ENCODE results near the gene NOD2. TPM values are rescaled to one million over a fixed set of nuclear protein-coding genes. Genes with fewer than 3 reads are reported as not detected.

Gene NOD2
- polyA plus RNA-seq, 3 donors: 0.37 to 0.57 (median 0.47) TPM

GRCh38 chr16:50684823-50685461 is 8.5 kb upstream of the NOD2 start:
- DNase-seq (ENCODE audit: extremely low read depth in 1 of 11, low read depth in 9 of 11, low spot score in 4 of 11): no peak

GRCh38 chr16:50685462-50686063 is 7.8 kb upstream of the NOD2 start:
- DNase-seq (ENCODE audit: extremely low read depth in 1 of 11, low read depth in 9 of 11, low spot score in 4 of 11): no peak

- no peak for DNase-seq (ENCODE audit: extremely low read depth in 1 of 11, low read depth in 9 of 11, low spot score in 4 of 11)
Measured at GRCh38 chr16:50688083-50688482, 5.3 kb upstream of the NOD2 start.

DNA sequence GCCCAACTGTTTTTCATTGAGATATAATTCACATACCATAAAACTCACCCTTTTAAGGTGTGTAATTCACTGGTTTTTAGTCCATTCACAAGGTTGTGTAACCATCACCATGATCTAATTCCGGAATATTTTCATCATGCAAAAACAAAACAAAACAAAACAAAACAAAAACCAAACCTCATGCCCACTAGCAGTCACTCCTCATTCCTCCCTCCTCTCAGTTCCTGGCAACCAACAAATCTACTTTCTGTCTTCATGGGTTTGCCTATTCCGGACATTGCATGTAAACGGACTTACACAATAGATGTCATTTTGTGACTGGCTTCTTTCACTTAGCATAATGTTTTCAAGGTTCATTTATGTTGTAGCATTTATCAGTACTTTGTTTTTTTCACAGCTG is 4.5 kb upstream of the NOD2 start:
- DNase-seq (ENCODE audit: extremely low read depth in 1 of 11, low read depth in 9 of 11, low spot score in 4 of 11): no peak

DNA sequence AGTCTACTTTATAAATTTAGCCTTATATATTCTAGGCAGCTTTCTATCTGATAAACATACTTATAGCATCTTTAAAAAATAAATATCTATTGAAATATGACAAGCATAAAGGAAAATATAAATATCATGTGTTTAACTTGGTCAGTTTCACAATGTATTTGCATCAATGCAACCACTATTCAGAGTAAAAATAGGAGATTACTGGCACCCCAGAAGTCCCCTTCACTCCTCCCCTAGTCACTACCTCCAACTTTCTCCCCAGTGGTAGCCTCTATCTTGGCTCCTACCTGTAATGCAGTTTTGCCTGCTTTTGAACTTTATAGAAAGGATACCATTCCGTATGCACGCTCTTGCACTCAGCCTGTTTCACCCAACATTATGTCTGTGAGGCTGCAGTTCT is 3.2 kb upstream of the NOD2 start:
- DNase-seq (ENCODE audit: extremely low read depth in 1 of 11, low read depth in 9 of 11, low spot score in 4 of 11): no peak

- no peak for DNase-seq (ENCODE audit: extremely low read depth in 1 of 11, low read depth in 9 of 11, low spot score in 4 of 11)
Measured at GRCh38 chr16:50692644-50692998, 785 bp upstream of the NOD2 start.

- DNase-seq (ENCODE audit: extremely low read depth in 1 of 11, low read depth in 9 of 11, low spot score in 4 of 11): no peak
Measured at GRCh38 chr16:50694206-50694605, 800 bp downstream of the NOD2 start.

DNA sequence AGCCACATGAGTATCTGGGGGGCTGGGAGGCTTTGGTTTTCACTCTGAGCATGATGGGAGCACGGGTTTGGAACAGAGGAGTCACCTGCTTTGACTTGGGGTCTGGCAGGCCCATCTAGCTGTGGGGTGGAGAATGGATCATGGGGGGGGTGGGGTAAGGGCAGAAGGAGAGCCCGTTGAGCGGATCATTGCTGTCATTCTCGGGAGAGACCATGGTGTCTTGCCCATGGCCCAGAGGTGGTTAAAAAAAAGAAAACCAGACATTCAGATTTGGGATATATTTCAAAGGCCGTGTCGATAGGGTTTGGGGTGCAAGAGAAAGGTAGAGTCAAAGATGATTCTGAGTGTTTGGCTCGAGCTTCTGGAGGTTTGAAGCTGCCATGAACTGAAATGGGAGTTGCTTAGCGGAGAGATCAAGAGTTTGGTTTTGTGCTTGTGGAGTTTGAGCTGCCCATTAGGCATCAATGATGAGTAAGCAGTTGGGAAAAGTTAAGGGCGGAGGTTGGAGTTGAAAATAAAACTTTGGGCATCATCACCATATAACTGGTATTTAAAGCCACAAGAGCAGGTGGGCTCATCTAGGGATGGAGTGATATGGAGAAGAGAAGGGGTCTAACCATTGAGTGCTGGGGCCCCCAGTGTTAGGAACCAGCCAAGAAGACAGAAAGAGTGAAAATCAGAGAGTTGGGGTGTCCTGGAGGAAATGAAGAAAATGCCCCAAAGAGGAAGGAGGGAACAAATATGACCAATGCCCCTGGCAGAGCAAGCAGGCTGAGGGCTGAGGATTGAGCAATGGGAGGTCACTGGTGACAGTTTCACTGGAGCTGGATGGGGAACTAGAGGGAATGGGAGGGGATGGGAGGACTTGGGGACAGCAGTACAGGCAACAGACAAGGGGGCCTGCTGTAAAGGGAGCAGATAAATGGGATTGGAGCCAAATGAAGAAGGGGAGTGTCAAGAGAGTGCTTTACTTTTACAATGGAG is 1.9 kb downstream of the NOD2 start:
- no peak for DNase-seq (ENCODE audit: extremely low read depth in 1 of 11, low read depth in 9 of 11, low spot score in 4 of 11)

DNA sequence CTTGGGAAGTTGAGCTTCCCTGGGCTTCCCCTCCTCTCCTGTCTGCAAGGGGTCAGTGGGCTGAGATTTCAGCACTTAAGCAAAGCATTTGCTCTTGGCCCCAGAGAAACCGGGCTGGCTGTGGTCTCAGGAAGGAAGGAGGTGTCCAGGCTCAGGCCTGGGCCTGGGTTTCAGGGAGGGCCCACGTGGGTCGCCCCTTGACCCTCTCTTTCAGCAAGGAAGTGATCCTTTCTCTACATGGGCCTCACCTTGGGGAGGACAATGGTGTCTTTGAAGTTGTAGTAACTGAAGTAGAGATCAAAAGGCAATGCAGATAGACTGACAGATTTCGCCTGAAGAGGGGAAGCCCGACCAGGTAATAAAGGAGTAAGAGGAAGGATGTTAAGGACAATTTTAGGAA is 2.7 kb downstream of the NOD2 start:
- DNase-seq (ENCODE audit: extremely low read depth in 1 of 11, low read depth in 9 of 11, low spot score in 4 of 11): no peak

DNA sequence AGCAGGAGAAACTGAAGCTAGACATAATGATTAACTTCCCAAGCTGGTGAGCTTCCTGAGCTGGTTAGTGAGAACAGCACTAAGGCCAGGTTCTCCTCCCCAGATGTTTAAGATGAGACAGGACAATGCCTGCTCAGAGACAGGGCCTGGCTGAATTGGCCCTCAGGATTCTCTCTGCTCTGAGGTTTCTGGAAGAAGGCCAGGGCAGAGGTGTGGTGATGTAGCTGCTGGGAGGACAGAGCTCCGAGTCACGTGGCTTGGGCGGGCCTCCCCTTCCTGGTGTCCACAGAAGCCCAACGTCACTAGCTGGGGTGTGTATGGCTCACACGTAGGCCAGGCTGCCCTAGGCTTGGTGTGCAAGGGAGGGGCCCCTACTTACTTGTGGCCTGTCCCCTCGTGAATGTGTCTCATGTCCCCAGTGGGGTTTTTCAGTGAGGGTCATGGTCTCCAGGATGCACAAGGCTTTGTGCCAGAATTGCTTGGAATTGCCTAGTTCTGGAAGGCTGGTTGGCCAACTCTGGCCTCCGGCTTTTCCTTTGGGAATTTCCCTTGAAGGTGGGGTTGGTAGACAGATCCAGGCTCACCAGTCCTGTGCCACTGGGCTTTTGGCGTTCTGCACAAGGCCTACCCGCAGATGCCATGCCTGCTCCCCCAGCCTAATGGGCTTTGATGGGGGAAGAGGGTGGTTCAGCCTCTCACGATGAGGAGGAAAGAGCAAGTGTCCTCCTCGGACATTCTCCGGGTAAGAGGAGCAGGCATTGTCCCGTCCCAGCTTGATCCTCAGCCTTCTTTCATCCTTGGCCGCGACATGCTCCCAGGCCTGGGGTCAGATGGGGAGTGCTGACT is 3.4 kb downstream of the NOD2 start:
- DNase-seq (ENCODE audit: extremely low read depth in 1 of 11, low read depth in 9 of 11, low spot score in 4 of 11): no peak

GRCh38 chr16:50697421-50697715 is 4.0 kb downstream of the NOD2 start:
- no peak for DNase-seq (ENCODE audit: extremely low read depth in 1 of 11, low read depth in 9 of 11, low spot score in 4 of 11)

- DNase-seq (ENCODE audit: extremely low read depth in 1 of 11, low read depth in 9 of 11, low spot score in 4 of 11): no peak
Measured at GRCh38 chr16:50697881-50698767, 4.7 kb downstream of the NOD2 start.

GRCh38 chr16:50699326-50700159 is 6.1 kb downstream of the NOD2 start:
- DNase-seq (ENCODE audit: extremely low read depth in 1 of 11, low read depth in 9 of 11, low spot score in 4 of 11): no peak

DNA sequence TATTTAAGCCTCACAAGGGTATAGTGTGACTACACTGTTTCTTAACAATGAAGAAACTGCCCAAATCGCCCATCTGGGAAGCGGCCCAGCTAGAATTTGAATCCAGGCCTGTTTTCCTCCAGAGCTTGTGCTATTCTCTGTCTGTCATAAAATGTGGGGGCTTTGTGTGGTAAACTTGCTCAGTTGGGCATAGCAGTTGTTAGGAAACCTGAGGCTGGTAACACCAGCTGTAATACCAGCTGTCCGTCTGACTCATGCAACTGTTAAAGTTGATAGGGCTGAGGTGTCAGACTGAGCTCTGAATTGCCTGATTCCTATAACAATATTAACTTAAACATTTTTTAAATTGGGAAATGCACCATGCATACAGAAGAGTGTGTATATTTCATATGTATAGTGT is 9.3 kb downstream of the NOD2 start:
- DNase-seq (ENCODE audit: extremely low read depth in 1 of 11, low read depth in 9 of 11, low spot score in 4 of 11): no peak

GRCh38 chr16:50704245-50704644 is 10.8 kb downstream of the NOD2 start:
- DNase-seq (ENCODE audit: extremely low read depth in 1 of 11, low read depth in 9 of 11, low spot score in 4 of 11): no peak

- DNase-seq (ENCODE audit: extremely low read depth in 1 of 11, low read depth in 9 of 11, low spot score in 4 of 11): no peak
Measured at GRCh38 chr16:50705436-50706110, 12.2 kb downstream of the NOD2 start.

GRCh38 chr16:50706250-50706649 is 12.8 kb downstream of the NOD2 start:
- no peak for DNase-seq (ENCODE audit: extremely low read depth in 1 of 11, low read depth in 9 of 11, low spot score in 4 of 11)
